ENCODE data around the gene BNIP5.

BNIP5 gene

GRCh38 chr6:36320475-36320874 is 16.2 kb downstream of the BNIP5 start:
- no peak for DNase-seq

GRCh38 chr6:36319821-36320220 is 16.9 kb downstream of the BNIP5 start:
- no peak for DNase-seq

- no peak for DNase-seq
Measured at GRCh38 chr6:36319436-36319762, 17.3 kb downstream of the BNIP5 start.

- DNase-seq = no peak
Measured at GRCh38 chr6:36318690-36319435, 17.8 kb downstream of the BNIP5 start.

GRCh38 chr6:36317623-36318022 is 19.1 kb downstream of the BNIP5 start:
- no peak for DNase-seq

GRCh38 chr6:36315921-36316320 is 20.8 kb downstream of the BNIP5 start:
- DNase-seq = no peak

- DNase-seq = no peak
Measured at GRCh38 chr6:36314221-36315014, 22.3 kb downstream of the BNIP5 start.

GRCh38 chr6:36313649-36313936 is 23.1 kb downstream of the BNIP5 start:
- DNase-seq = no peak

- DNase-seq = no peak
Measured at GRCh38 chr6:36312854-36313648, 23.6 kb downstream of the BNIP5 start.

GRCh38 chr6:36309900-36310299 is 26.8 kb downstream of the BNIP5 start:
- no peak for DNase-seq

GRCh38 chr6:36309203-36309602 is 27.5 kb downstream of the BNIP5 start:
- DNase-seq = no peak

GRCh38 chr6:36308514-36308913 is 28.2 kb downstream of the BNIP5 start:
- DNase-seq = no peak

- DNase-seq = no peak
Measured at GRCh38 chr6:36306375-36306774, 30.3 kb downstream of the BNIP5 start.

GRCh38 chr6:36305885-36306284 is 30.8 kb downstream of the BNIP5 start:
- no peak for DNase-seq

- peak; percentile 82 for DNase-seq
Measured at GRCh38 chr6:36302227-36302976, 34.3 kb downstream of the BNIP5 start.

- no peak for DNase-seq
Measured at GRCh38 chr6:36301781-36302180, 34.9 kb downstream of the BNIP5 start.

GRCh38 chr6:36301085-36301658 is 35.5 kb downstream of the BNIP5 start:
- DNase-seq = no peak

GRCh38 chr6:36298027-36298426 is 38.7 kb downstream of the BNIP5 start:
- no peak for DNase-seq

GRCh38 chr6:36297511-36297910 is 39.2 kb downstream of the BNIP5 start:
- no peak for DNase-seq

GRCh38 chr6:36297051-36297450 is 39.6 kb downstream of the BNIP5 start:
- DNase-seq = no peak

- DNase-seq = no peak
Measured at GRCh38 chr6:36296240-36296639, 40.4 kb downstream of the BNIP5 start.

- no peak for DNase-seq
Measured at GRCh38 chr6:36292170-36292569, 44.5 kb downstream of the BNIP5 start.
